HG02763 (cell line): ENCODE data around the gene ATP5F1E.
A peak's percentile ranks its signal among the peaks of the same experiment; 100 is the strongest.

ENCODE experiments used
- ATAC-seq: cut with Tn5 transposase; IDR thresholded peaks from one replicate; pipeline ENCODE4 v1.9.1; 2021; ENCODE audit warnings: mild to moderate bottlenecking, moderate library complexity; ENCODE audit not compliant: unreplicated experiment

The ATP5F1E gene

DNA sequence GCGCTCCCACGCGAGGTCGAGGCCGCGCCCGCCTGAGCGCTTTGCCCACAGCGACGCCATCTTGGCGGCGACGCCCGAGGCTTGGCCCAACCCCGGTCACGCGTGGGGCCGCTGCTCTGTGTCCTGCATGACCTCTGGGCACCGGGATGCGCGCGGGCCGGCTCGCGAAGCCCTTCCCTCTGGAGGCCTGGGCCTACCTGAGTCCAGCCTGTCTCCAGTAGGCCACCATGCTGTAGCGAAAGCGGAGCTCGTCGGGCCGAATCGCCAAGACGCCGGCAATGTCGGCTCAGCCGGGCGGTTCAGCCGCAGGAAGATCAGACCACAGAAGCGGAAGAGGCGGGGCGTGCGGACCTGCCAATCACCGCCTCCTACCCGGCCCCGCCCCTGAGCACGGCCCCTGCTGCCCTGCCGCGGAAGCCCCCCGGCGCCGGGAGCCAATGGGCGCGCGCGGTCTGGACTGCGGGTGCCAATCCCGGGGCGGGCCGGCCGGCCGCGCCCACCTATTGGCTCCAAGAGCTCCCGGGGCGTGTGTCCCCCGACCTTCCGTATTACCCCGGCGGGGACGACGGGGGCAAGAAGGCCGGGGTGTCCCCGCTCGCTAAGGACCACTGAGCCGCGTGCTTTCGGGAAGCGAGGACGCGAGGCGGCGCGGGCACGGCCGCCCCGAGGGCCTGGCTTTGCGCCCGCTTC is at the start of gene ATP5F1E:
ATP5F1E (minus strand) TSS at position 313 of the 690 bp plus-strand sequence; CDS start at position 229, 84 bp downstream.
- ATAC-seq, result peak; percentile 96

DNA sequence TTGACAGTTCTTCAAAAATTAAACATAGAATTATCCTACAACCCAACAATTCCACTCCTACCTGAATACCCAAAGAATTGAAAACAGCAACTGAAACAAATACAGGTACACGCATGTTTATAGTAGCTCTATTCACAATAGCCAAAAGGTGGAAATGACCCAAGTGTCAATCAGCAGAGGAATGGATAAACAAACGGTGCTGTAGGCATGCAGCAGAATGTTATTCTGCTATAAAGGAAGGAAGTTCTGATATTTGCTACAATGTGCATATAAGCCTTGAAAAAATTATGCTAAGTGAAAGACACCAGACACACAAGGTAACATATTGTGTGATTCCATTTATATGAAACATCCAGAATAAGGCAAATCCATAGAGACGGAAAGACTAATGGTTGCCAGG is 48.9 kb upstream of the ATP5F1E start:
- no peak for ATAC-seq

DNA sequence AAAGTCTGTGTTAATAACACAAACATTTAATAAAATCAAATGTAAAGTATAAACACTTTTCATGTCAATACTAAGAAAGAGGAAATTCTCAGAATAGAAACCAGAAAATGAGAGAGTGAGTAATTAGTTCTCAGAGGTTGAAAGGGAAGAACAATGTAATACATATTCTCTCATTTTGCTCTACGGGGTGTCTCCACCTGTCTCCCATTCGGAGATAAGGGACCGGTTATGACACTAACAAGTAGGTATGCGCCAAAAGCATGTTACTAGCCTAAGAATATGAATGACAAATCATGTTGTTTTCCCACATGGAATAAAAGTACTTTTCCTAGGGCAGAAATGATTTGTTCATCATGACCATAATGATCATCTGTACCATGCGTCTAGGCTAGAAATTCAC is 46.1 kb upstream of the ATP5F1E start:
- ATAC-seq, result no peak

DNA sequence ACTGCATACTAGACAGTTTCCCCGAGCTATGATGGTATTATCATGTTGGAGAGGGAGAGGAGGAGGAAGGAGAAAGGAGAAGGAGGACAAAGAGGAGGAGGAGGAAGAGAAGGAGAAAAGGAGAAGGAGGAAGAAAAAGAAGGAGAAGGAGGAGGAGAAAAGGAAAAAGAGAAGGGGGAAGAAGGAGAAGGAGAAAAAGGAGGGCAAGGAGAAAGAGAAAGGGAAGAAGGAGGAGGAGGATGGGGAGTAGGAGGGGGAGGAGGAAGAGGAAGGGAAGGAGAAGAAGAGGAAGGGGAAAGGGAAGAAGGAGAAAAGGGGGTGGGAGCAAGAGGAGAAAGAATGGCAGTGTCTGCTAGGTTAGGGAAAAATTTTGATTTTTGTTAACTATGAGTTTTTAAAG is 45.6 kb upstream of the ATP5F1E start:
- ATAC-seq, result no peak

GRCh38 chr20:59075934-59076508 is 43.9 kb upstream of the ATP5F1E start:
- ATAC-seq, result no peak

DNA sequence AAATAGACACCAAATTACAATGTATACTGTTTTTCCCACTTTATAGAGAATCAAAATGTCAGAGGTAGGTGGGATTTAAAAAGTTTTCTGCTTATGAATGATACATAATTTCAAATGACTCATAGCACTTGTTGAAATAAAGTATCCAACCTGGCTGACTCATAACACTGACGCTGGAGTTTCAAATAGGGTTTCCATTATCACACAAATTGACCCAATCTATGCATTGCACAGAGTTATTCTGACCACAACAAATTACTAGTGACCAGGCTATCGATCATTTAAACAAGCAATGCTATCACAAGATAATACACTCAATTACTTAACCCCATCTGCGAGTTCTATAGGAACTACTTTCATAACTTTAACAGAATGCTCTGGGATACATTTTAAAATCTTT is 42.3 kb upstream of the ATP5F1E start:
- no peak for ATAC-seq

DNA sequence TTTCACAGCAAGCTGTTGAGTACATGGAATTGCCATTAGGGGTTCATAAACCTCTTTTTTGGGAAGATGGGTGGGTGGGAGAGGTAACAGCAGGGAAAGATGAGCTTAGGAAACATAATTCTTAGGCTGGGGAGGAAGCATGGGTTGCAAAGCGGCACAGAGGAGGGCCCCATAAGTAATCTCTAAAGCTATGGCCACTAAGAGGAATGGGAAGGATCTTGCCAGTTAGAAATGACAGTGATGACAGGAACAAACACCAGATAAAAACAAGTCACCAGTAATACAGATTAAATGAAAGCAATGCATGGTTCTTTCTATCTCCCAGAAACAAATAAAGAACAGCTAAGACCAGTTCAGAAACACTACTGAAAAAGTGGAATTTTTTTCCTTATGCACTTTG is 41.4 kb upstream of the ATP5F1E start:
- ATAC-seq, result no peak

- ATAC-seq, result no peak
Observed at GRCh38 chr20:59071216-59071615, 39.1 kb upstream of the ATP5F1E start.

- no peak for ATAC-seq
Observed at GRCh38 chr20:59069026-59069425, 36.9 kb upstream of the ATP5F1E start.

DNA sequence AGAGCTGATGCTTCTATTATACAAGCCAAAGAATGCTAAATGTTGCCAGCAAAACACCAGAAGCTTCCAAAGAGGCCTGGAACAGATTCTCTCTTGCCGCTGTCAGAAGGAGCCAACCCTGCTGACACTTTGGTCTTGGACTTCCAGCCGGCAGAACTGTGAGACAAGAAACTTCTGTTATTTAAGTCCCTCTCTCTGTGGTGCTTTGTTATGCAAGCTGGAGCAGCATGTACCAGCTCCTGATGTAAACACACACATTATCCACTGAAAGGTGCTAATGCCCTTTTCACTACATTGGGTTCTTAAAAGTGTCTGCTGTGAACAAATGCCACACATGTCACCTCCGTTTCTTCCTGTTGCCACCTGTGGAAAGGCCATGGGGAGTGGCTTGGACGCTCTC is 36.4 kb upstream of the ATP5F1E start:
- no peak for ATAC-seq

GRCh38 chr20:59064214-59064722 is 32.1 kb upstream of the ATP5F1E start:
- ATAC-seq, result no peak

- ATAC-seq, result no peak
Observed at GRCh38 chr20:59063358-59064213, 31.5 kb upstream of the ATP5F1E start.

DNA sequence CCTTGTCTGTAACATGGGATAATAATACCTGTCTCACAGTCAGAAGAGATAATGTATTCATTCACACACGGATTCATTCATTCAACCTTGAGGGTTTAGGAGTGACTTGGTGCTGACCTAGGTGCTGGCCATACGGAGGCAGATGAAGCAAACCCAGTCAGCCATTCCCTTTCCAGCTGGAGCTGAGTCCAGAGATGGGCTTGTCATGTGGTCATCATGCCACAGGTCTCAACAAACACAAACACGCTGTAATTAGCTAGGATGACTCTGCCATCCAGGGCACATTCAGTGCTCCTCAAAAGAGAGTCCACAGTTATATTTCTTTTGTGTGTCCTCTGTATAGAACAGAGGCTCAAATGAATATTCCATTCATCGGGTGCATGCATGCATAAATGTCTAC is 29.9 kb upstream of the ATP5F1E start:
- ATAC-seq, result no peak

DNA sequence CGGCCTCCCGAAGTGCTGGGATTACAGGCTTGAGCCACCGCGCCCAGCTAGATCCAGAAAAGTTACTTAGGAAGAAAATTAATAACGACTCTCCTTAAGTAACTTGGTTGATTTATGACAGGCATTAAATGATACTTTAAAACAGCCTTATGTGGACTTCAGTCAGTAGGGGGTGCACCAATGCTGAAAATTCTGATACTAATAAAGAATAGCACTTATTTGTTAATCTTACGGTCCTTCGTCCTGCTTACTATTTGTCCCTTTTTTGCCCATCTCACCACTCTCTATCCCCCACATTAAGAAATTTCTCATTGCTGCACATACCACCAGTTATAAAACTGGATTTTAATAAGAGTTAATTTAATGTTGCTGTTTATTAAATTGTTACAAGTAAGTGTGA is 23.2 kb upstream of the ATP5F1E start:
- ATAC-seq, result no peak

DNA sequence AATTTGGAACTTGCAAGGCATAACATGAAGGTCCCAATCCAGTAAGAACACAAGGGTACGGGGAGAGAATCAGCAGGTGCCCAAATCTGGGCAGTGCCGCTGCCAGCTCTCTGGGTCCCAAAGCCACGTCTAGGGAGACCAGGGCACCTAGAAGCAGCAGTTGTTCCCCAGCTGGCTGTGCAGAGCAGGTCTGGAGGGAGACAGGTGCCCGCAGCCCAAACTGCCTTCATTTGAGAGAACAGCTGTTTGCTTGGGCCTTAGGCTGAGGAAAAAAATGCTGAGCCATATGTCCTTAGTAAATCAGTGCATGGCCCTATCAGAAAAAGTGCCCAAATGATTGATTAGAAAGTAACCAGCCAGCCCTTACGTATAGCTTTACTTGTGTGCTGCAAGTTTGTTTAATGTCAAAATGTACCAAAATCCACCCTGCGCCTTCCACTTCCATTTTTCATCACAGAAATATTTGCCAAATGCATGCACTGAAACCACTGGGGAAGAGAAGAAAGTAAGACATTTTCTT is 19.6 kb upstream of the ATP5F1E start:
- no peak for ATAC-seq

DNA sequence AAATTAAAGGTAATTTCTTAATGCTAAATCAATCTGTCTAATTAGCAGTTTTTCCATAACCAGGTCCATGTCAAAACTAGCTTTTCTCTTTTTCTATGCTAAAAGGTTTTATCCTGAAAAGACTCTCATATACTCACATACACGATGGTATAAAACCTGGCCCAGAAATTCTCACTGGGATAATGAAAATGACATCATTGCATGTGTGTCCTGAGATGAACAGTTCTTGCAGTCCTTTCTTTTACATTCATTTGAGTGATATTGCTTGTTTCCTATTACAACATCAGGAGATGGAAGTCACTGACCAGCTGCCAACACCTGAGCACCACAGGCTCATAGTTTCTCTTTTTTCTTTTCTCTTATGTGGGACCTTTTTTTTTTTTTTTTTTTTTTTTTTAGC is 18.3 kb upstream of the ATP5F1E start:
- no peak for ATAC-seq

DNA sequence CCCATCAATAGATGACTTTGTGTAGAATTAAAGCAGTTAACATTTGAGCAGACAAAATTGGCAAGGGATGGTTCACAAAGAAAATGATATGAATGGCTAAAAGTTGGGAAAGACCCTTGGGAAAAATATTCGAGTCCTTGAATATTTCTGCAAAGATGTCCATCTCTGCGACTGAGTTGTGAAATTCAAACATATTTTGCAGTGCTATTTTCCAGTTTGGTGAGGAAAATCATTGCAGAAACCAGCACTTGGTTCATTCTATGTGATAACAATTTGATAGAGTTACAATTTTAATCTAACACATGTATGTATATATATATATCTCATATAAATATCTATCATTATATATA is 16.5 kb upstream of the ATP5F1E start:
- no peak for ATAC-seq

DNA sequence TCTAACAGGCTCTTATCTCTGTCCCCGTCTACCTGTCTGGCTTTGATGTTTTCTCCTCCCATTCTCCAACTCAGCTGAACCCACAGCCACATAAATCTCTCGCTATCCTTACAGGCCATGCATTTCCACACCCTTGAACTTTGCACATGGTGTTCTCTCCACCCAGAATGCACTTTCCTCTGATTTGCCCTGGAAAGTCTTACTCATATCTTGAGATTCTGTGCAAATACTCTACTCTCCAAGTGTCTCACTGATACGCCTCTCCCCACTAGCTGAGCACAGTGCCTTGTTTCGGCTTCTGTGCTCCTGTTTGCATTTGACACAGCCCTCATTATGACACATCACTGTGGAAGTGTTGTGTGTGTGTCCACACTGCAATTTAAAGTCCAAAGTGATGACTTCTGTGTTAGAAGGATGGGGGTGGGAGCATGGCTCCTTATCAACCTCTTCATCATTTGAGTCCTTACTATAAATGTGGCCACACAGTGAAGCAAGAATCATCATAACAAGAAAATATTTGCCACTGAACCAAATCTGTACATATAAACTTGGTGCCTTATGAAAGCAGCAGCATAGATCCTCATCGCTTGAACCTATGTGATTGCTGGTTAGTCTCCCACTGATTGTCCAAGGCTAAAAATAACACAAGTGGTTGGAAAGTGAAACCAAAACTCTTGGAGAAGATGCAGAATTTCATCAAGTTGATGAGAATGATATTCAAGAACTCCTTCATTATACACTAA is 16.0 kb upstream of the ATP5F1E start:
- no peak for ATAC-seq

GRCh38 chr20:59046862-59047261 is 14.7 kb upstream of the ATP5F1E start:
- no peak for ATAC-seq

GRCh38 chr20:59044796-59045195 is 12.7 kb upstream of the ATP5F1E start:
- no peak for ATAC-seq

- no peak for ATAC-seq
Observed at GRCh38 chr20:59044295-59044694, 12.2 kb upstream of the ATP5F1E start.
